ENCODE results near the gene SLC16A6.
"Not testable (repeated sequence)": the region's sequence is repeated elsewhere in the genome, so short reads cannot be mapped to it uniquely, and the experiment has no call there.

Gene SLC16A6

GRCh38 chr17:68309066-68309670 is 18.2 kb upstream of the SLC16A6 start:
- not testable (repeated sequence) for DNase-seq

GRCh38 chr17:68308486-68308885 is 17.6 kb upstream of the SLC16A6 start:
- not testable (repeated sequence) for DNase-seq

DNA sequence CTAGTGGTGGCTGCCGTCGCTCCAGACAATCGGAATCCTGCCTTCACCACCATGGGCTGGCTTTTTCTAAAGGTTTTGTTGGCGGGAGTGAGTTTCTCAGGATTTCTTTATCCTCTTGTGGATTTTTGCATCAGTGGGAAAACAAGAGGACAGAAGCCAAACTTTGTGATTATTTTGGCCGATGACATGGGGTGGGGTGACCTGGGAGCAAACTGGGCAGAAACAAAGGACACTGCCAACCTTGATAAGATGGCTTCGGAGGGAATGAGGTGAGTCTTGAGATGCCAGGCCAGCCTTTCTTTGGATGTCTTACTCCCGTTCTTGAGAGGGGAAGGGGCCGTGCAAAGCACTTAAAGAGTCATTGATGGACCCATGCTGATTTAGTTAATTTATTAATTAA is 16.5 kb upstream of the SLC16A6 start:
- DNase-seq, result no peak

DNA sequence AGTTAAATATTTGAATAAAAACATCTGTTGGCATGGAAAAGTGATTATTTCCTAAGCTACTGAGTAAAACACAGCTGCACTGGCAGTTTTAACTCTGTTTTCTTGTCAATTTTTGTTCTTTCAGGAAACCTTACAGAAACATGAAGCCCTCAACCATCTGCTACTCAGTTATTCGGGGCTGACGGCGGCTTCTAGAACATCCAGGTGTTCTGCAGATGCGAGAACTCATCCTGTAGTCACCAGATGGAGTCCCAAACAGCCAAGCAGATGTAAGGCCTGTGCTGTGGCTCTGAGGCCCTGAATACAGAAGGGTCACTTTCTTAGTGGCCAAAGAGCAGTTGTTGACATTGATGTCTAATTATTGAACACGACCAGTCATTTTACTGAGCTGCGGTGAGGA is 15.9 kb upstream of the SLC16A6 start:
- DNase-seq, result no peak

DNA sequence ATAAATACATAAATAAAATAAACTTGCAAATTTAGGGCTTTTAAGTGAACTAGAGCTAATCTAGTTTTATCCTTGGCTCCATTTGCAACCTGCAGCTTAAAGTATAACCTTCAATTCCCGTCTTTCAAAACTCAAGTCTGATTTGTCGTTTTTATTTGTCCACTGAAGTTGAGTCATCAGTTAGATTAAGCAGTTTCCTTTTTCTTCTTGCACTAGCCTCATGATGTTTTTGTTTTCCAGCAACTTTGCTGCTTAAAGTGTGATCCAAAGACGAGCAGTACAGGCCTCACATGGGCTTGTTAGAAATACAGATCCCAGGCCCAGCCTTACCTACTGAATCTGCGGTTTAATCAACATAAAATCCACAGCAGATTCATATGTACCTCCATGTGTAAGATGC is 14.2 kb upstream of the SLC16A6 start:
- no peak for DNase-seq

DNA sequence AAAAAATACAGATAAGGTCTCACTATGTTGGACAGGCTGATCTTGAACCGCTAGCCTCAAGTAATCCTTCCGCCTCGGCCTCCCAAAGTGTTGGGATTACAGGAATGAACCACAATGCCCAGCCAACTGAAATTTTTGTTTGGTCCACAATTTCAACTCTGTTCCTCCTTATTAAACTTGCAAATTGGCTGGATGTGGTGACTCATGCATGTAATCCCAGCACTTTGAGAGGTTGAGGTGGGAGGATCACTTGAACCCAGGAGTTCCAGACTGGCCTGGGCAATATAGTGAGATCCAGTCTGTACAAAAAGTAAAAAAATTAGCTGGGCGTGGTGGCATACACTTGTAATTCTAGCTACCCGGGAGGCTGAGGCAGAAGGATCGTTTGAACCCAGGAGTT is 13.8 kb upstream of the SLC16A6 start:
- no peak for DNase-seq

- DNase-seq, result no peak
Measured at GRCh38 chr17:68302666-68303065, 11.7 kb upstream of the SLC16A6 start.

GRCh38 chr17:68302066-68302564 is 11.2 kb upstream of the SLC16A6 start:
- DNase-seq, result no peak

DNA sequence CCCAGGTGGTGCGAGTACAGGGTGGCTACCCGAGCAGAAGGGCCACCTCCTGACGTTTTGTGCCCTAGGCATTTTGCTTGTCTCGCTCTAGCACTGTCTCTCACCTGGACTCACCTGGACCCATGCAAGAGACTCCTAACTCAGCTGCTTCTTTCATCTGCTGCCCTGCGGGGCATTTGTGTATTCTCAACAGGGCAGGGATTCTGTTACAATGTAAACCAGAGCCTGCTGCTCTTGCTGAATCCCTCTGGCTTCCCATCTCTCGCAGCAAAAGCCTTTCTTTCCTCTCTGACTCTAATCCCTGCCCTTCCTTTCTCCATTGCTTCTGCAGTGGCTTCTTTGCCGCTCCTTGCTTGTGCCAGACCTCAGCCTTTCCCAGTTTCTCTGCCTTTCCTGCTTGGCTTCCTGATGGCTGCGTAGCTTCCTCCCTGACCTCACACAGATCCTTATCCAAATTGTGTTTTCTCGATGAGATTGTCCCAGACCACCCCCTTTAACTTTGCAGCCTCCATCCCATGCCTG is 10.6 kb upstream of the SLC16A6 start:
- no peak for DNase-seq

DNA sequence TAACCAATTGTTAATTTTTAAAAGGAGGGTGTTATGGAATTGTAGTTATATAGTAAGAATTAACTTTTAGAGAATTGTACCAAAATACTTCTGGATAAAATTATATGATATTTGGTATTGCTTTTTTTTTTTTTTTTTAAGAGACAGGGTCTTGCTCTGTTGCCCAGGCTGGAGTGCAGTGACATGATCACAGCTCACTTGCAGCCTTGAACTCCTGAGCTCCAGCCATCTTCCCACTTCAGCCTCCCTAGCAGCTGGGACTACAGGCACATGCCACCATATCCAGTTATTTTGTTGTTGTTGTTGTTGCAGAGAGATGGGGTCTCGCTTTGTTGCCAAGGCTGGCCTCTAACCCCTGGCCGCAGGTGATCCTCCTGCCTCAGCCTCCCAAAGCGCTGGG is 8.9 kb upstream of the SLC16A6 start:
- DNase-seq, result no peak

DNA sequence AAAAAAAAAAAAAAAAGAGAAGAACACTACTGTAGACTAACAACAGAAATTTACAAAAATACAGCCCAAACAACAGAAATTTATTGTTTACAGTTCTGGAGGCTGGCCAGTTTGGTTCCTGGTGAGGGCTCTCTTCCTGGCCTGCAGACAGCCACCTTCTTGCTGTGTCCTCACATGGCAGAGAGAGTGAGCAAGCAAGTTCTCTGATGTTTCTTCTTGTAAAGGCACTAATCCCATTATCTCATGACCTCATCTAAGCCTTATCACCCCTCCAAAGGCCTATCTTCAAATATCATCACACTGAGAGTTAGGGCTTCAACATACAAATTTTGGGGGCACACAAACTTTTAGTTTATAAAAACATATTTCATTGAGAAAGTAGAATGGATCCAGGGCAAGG is 7.7 kb upstream of the SLC16A6 start:
- DNase-seq, result no peak

GRCh38 chr17:68297195-68297594 is 6.3 kb upstream of the SLC16A6 start:
- DNase-seq, result no peak

- DNase-seq, result no peak
Measured at GRCh38 chr17:68296217-68297191, 5.6 kb upstream of the SLC16A6 start.

GRCh38 chr17:68295086-68295485 is 4.2 kb upstream of the SLC16A6 start:
- DNase-seq, result no peak

DNA sequence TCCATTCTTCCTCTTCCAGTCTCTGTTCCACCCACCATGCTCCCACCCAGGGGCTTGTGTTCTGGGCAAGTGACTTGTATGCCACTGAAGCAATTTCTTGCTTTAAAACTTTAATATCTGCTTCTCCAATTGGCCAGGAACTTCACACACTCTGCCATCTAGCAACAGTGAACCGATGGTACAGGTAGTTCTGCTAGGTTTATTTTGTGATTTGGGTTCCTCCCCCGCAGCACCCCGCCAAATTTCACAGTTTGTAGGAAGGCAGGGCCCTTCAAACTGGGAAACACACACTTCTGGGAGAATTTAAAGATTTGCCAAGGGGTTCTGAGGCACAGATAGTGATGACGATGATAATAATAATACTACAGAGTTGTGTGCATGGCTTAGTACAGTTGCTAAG is 3.7 kb upstream of the SLC16A6 start:
- no peak for DNase-seq

GRCh38 chr17:68294196-68294555 is 3.2 kb upstream of the SLC16A6 start:
- no peak for DNase-seq

GRCh38 chr17:68293490-68294195 is 2.7 kb upstream of the SLC16A6 start:
- no peak for DNase-seq

DNA sequence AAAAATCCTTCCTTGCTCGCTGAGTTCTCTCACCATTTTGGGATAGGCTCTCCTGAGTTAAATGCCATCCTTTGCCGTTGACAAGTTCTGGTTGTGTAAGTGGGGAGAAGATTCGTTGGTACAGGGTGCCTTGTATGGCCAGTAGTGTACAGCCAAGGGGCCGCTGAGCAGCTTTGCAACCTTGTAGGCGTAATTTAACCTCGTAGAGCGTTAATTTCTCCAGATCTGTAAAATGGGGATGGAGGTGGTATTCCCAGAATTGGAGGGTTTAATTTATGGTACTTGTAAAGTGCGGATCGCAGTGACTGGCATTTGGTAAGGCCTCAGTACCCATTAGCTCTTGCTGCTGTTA is 1.7 kb upstream of the SLC16A6 start:
- no peak for DNase-seq

DNA sequence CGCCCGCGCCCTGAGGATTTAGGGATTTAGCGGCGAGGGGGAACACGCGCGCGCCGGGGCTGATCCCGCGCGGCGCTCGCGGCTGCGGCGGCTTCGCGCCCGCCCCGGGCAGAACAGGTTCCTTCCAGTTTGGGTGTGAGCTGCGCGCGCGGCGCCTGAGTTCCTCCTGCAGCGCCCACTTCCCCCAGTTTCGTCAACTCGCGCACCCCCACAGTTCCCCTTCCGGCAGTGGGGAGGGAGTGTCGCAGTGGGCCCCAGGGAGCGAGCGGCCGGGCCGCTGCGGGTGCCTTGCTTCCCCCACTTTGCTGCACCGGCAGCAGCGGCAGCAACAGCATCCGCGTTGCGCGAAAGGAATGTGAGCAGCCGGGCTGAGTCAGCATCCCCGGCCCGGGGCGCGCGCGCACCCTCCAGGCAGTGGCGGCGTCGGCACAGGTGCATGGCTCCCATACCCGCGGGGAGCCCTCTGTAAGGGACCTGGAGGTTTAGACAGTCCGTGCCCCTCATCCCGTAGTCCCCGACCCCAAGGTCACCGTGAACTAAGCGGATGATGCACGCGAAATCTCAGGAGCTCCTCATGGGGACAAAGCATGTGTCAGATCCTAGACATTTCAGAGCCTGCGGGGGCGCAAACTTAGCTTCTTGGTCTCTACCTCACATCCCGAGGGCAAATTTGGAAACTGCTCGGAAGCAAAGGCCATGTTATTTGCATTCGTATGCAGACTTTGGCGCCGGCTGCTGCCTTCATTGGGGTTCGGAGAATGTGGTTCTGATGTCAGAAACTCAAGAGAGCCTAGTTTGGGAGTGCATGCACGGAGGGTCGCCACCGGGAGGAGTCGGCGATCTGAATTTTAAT is 1.1 kb upstream of the SLC16A6 start:
- DNase-seq, result peak; percentile 73

DNA sequence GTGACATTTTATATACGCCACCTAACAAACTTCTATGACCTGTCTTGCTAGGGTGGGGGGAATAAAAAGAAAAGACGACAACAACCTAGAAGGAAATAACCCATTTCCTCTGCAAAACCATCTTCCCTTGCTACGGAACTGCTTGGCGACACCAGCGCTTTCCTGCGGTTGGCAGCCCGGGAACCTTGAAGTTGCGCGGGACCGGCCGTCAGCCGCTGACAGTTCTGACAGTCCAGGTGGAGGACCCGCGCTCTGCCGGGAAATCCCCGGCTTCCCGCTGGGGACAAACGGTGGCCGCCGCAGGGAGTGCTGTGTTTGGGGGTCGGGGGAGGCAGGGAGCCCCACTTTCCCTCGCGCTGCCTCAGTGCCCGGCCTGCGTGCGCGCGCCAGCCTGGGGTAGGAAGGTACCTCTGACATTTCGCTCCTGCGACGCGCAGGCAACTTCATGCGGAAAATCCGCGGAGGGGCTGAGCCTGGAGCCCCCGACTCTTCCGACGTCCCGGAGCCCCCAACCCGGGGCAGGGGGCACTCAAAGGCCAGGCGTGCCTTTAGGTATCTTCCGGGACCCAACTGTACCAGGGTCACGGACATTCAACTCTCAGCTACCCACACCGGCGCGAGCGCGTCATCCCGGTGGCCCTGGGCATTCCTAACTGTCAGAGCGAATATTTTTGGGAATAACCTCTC is 516 bp downstream of the SLC16A6 start:
- no peak for DNase-seq

DNA sequence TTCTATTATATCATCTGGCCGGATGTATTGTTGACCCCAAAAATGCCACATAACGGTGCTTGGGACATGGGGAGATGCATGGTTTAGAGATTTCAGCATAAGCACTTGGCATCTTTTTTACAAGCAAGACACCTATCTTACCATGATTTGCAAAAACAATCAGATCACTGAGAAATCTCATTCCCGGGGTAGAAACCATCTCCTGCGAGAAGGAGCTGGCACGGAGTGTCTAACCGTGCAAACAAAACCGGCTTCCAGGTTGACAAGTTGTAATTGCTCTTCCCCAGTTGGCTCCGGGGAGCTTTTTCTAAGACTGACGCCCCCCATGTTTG is 1.0 kb downstream of the SLC16A6 start:
- no peak for DNase-seq

DNA sequence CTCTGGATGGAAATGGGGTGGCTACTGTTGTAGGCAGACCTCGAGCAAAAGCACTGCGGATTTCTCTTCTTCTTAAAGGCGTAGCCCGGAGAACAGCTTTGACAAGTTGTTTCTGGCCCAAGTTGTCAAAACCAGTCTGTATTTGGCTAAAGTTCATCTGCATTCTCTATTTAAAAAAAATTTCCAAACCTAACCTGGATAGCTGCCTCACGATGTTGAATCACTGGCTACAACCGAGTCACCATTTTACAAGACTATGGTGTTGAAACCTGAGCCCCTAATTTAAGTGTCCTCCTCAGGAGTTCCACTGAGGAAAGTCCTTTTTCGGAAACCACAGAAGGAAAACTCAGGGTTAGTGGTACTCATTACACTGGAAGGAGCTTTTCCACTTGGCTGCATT is 1.5 kb downstream of the SLC16A6 start:
- no peak for DNase-seq
